Raji (cell line): ENCODE measurements around the gene MGLL.
A peak's percentile ranks its signal among the peaks of the same experiment; 100 is the strongest.

Source experiments
- POLR2A ChIP-seq: IDR thresholded peaks from 2 replicates; pipeline ENCODE4 v1.6.1; 2011; ENCODE audit warnings: low read depth, low read length, control low read depth; ENCODE audit not compliant: insufficient read depth

The MGLL gene

DNA sequence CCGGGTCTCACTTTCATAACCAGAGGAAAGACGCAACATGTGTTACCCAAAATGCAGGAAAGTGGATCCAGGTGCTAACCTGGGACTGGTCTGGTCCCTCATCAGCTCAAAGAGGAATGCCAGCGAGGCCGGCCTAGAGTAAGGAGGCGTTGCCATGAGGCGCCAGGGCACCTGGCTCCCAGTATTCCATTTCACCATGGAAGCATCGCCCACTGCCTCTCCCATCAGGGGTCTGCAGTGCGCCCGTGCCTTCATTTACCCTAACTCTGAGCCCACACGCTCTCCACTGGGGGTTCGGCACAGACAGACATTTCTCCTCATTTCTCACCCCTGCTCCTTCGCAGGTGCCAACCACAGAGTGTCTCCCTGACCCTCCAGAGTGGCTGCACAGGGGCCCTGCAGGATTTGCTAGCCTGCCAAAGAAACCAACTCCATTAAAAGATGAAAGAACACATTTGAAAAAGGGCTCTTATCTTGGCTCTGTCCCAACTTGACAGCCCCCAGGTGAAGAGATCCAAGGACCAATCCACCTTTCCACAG, 88.1 kb downstream of the MGLL start:
- no peak for TF ChIP-seq POLR2A

DNA sequence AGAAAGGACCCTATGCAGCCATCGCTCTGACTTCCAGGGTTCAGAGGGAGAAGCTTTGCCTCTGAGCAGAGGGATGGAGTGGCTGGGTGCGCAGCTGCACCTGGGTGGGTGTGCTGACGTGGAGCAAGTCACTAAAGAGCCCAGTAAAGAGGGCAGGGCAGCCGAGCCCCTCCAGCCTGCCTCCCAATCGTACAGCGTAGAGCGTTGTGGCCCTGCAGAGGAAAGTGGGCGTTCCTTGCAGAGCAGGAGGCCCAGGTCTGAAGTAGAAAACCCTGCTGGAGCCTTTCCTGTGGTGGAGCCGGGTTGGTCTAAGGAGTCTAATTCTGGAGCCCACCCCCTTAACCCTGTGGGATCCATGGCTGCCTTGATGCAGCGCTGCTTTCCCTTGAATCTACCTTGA, 88.5 kb downstream of the MGLL start:
- no peak for TF ChIP-seq POLR2A

DNA sequence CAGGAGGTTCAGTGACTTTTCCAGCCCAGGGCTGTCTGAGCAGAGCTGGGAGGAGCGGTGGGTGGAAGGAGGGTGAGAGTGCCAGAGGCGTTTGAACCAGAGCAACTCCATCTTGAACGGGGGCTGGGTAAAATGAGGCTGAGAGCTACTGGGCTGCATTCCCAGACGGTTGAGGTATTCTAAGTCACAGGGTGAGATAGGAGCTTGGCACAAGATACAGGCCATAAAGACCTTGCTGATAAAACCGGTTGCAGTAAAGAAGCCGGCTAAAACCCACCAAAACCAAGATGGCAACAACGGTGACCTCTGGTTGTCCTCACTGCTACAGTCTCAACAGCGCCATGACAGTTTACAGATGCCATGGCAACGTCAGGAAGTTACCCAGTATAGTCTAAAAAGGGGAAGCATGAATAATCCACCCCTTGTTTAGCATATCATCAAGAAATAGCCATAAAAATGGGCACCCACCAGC, 89.4 kb downstream of the MGLL start:
- no peak for TF ChIP-seq POLR2A

DNA sequence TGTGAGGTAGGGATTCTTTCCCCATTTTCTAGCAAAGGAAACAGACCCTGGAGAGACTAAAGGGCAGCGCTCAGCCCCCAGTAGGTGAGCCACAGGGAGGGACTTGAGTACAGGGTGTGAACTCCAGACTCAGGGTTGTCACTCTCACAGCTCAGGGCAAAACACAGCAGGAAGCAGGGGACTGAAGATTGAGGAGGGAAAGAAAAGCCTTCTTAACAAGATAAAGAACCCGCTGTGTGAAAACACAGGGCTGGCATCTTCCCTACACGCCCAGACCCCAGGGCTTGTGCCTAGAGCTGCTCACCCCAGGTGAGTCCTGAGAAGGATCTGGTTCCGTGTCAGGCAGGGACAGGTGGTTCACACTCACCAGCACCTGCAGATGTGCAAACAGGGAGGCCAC, 90.0 kb downstream of the MGLL start:
- TF ChIP-seq POLR2A = no peak

DNA sequence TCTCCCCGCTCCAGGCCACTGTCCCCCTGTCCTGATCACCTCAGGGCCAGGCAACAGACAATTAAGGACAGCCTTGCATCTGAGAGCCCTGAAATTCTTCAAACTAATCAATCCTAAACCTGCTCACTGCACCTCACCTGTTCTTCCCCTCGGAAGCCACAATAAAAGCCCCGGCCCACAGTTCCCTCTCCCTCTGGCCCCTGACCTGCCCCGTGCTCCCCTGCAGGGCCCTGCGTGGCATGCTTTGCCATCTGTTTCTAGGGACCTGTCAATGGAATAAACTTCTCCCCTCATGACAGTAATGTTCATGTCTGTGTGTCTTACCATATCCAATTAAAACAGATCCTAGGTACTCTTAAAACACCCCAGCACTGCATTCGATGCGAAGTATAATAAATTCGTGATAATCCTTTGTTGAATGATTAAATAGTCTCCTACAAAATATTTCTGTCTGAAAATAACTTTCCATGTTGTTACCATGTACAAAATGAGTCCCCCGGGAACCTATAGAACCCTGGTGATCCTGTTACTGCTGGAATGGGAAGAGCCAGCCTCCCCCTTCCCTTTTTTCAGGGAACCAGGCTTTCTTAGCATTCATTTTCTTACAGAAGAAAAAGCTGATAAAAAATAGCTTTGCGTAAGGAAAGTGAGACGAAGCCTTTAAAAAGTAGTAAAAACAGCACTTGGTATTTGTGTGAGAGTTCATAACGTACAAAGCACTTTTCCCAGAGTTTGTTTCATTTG, 90.6 kb downstream of the MGLL start:
- no peak for TF ChIP-seq POLR2A

- TF ChIP-seq POLR2A = no peak
Measured at GRCh38 chr3:127730666-127731295, 91.5 kb downstream of the MGLL start.

- no peak for TF ChIP-seq POLR2A
Measured at GRCh38 chr3:127730171-127730570, 92.1 kb downstream of the MGLL start.

DNA sequence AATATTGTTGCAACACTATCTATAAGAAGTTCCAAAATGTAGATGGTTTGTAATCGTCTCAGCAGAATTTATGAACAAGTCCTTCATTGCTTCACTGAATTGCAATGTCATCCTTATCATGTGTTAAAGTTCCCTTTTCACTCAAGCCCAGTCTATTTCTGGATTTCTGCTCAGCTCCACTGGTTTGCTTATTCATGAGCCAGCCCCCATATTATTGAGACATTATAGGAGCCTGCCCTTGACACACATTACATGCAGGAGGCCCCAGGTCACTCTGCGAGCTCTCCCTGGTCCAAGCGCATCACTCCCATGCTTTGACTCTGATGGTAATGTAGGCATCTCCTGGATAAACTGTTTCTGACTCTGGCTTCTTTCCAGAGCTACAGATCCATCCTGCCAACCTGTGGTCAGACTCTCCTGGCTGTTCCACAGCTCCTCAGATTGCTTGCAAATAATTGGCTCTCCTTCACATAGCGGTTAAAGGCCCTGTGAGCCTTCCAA, 92.7 kb downstream of the MGLL start:
- peak; percentile 59 for TF ChIP-seq POLR2A

- TF ChIP-seq POLR2A = no peak
Measured at GRCh38 chr3:127728417-127729015, 93.8 kb downstream of the MGLL start.

- TF ChIP-seq POLR2A = no peak
Measured at GRCh38 chr3:127726894-127727293, 95.4 kb downstream of the MGLL start.

GRCh38 chr3:127723011-127723567, 99.2 kb downstream of the MGLL start:
- no peak for TF ChIP-seq POLR2A

GRCh38 chr3:127722091-127722784, 100.1 kb downstream of the MGLL start:
- no peak for TF ChIP-seq POLR2A

DNA sequence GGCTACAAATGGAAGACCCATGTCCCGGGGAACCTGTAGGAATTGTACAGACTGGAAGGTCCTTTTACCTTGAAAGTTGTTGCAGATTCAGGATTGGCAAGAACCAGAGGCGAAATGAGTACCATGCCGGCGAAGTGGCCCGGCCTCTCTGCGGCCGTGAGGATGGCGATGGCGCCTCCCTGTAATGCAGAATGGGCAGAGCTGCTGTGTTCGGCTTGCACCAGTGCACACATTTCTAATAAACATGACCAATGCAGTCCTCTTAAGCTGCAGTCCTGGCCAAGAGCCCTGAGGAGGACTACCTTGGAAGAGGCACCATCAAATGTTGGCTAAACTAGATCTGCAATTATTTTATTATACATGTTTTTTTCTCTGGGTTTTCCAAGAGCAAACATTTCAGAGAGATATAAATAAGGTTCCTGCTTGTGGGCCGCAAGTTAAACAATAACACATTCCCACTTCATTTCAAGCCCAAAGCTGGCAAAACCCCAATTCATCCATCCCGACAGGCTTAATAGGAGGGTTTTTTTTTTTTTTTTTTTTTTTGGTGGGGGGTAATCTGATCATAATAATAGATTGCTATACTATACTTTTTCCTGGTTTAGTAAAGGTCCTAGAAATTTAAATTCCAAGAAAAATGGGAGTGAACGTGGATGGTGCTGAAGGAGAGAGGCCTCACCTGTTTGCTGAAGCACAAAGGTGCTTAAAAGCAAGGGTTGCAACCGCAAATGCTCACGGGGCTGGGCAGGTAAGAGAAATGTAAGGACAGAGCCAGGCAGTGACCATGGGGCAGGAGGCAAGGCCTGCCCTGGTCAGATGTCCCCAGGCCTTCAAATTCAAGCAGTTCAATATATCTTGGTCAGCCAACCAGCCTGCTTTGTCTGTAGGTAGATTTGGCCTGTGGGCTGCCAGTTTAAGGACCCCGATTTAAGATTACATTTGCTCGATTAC, 101.1 kb downstream of the MGLL start:
- TF ChIP-seq POLR2A = no peak

- no peak for TF ChIP-seq POLR2A
Measured at GRCh38 chr3:127720161-127720823, 102.0 kb downstream of the MGLL start.

GRCh38 chr3:127719369-127719768, 102.9 kb downstream of the MGLL start:
- TF ChIP-seq POLR2A = no peak
